Hippocampal formation (tissue), 2 donors: ENCODE measurements around the gene JOSD2.

Experiments used
- DNase-seq, 2 donors: peaks; one replicate each; lab custom pipeline; 2025; lab: John Stamatoyannopoulos, UW

JOSD2 gene

DNA sequence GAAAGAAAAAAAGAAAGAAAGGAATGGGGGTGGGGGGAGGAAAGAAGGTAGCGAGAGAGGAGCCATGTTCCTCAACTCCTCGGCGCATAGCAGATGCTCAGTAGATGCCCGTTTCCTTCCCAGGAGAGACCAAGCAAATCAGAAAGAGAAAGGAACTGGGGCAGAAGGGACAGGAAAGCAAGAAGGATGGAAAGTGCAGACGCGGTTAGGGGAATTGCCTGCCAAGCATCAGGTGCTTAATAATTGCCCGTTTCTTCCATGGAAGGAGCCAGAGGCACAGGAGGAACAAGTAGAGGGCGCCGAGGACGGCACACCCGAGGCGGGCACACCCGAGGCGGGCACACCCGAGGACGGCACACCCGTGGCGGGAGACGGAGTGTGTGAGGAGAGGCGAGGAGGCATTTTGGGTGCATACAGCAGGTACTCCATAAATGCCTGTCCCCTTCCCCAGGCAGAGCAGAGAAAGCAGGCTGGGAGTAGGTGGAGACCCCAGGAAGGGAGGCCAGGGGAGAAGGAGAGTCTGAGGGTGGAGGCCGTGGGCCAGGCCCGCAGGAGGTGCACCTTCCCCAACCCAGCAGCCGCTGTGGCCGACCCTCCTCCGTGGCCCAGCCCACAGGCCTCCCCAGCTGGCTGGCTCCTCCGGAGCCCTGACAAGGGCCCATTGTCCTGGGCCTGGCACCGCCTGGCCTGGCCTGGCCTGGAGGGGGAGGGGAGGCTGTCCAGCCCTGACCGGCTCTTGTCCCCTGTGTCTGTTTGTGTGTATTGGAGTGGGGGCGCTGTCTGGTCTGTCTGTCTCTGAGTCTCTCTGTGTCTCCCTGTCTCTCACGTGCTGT lies 14.6 kb downstream of the JOSD2 start:
- DNase-seq: peak; percentile 93 to 96

DNA sequence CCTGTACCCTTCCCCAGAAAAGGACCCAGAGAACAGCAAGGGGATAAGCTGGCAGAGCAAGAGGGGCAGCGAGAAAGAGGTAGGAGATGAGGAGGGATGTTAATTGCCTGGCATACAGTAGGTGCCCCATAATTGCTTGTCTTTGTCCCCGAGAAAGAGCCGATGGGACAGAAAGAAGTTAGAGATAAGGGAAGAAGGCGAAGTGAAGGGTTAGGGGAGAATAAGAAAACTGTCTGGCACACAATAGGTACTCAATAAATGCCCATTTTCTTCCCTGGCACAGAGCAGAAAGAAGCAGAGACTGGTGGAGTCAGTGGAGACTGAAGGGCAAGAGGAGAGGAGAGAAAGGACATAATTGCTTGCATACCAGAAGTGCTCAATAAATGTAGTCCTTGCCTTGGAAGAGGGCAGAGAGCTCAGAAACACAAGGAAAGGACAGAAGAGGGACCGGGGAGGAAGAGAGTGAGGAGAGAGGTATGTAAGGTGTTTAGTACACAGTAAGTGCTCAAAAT lies 15.9 kb downstream of the JOSD2 start:
- no peak for DNase-seq

DNA sequence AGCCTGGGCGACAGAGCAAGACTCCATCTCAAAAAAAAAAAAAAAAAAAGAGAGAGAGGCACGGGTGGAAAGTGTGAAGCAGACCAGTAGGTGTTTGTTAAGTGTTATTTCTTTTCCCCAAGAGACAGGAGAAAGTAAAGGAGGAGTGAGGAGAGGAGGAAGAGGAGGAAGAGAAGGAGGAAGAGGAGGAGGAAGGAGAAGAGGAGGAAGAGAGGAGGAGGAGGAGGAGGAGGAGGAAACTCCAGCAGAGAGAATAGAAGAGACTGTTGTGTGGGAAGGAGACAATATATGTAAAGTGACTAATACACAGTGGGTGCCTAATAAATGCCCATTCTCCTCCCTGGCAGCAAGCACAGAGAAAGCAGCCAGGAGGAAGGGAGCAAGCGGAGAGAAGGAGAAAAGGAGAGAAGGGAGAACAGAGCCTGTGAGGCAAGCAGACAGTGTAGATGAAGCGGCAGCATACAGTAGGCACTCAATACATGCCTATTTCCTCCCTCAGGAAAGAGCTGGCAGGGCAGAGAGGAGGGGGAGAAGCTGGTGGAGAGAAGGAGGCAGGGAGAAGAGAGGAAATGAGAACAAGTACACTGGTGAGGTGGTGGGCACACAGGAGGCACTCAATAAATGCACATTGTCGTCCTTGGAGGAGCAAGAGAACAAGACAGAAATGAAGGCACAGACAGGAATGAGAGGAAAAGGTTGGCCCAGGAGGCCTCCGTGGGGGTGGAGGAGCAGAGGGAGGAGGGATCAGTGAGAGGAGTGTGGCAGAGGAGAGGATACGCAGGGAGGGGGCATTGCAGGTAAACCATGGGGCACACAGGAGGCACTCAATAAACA lies 16.6 kb downstream of the JOSD2 start:
- DNase-seq: no peak

DNA sequence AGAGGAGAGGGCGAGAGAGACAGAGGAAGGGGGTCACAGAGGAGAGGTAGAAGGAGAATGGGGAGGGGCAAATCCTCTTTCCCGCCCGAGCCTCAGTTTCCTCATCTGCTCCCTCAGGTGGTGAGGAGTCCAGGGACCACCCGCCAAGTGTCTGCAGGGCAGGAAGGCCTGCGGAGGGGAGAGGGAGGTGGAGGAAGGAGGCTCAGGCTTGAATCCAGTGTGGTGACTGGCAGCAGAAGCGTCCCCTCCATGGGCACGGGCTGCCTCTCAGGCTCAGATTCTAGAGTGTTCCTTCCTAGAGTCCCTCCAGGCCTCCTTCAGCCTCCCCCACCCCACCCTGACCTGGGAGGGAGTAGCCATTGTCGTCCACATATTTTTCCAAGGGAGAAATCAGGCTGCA lies 17.8 kb downstream of the JOSD2 start:
- no peak for DNase-seq

DNA sequence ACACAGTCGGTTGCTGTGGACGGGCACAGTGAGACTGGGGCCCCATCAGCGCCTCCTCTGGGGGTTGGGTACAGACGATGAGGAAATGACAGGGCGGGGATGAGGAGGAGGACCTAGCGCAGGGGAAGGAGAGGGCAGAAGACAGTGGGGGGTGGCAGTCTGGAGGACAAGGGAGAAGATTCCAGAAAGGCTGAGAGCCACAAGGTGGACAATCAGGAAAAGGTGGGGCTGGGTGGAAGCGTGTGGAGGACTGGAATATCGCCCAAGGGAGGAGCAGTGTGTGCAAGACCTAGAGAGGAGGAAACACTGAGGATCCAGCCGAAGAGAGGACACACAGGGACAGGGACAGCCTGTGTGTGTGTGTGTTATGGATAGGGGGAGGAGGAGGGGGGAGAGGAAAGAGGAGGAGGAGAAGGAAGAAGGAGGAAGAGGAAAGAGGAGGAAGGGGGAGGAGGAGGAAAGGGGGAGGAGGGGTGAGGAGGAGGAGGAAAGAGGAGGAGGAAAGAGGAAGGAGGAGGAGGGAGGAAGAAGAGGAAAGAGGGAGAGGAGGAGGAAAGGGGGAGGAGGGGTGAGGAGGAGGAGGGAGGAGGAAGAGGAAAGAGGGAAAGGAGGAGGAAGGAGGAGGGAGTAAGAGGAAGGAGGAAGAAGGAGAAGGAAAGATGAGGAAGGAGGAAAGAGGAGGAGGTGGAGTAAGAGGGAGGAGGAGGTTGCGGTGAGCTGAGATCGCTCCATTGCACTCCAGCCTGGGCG lies 18.5 kb downstream of the JOSD2 start:
- no peak for DNase-seq

DNA sequence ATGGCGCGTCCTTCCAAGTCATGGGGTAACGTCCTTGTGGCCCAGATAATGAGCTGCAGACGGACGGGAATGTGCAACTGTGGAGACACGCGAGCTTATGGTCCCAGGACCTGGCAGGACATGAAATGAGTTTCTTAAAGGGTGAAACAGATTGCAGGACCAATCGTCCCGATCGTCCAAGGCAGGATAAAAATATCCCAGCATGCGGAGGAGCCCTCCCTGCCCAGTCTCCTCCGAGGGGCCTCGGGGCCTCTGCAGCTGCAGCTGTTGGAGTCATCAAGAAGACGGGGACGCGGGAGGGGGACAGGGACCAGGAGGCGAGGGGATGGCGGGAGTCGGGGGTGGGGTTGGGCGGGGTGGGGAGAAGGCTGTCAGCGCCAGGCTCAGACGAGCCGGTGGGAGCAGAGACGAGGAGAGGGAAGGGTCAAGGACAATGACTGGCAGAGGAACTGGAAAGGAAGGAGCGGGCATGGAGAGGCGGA lies 20.0 kb downstream of the JOSD2 start:
- DNase-seq: no peak

DNA sequence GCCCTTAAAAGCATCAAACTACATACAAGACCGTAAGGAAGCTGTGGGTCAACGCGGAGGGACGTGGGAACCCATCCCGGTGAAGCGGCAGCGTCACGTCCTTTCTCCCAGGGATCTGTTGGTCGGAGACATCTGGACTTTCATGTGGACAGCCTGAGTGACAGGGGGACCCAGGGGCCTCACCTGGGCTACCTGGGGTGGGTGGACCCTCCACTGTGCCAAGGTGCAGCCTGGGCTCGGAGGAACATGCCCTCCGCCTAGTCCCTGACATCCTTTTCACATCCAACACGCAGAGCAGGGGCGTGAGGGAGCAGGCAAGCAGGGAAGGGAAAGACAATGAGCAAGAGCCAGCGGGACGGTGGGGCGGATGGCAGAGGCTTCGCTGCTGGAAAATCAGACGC lies 20.6 kb downstream of the JOSD2 start:
- no peak for DNase-seq

DNA sequence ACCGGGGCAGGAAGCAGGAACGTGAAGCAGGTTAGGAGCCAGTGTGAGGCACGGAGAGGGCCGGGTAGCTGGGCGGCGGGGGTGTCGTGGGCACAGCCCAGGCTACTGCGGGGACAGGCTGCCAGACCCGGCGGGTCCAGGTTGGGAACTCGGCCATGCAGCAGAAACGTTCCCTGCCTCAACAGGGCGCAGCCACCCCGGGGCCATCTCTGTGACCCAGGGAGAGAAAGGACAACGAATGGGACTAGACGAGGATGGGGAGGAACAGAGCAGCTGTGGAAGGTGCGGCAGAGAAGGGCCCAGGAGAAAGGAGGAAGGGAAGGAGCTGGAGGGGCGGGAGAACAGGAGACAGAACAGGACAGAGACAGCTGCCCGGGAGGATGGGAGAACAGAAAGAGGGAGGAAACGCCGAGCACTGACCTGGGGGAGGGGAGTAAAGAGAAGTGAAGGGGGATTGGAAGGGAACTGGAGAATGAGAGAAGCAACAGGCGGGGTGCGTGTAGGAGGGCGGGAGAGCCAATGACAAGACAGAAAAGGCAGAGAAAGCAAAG lies 21.5 kb downstream of the JOSD2 start:
- no peak for DNase-seq

DNA sequence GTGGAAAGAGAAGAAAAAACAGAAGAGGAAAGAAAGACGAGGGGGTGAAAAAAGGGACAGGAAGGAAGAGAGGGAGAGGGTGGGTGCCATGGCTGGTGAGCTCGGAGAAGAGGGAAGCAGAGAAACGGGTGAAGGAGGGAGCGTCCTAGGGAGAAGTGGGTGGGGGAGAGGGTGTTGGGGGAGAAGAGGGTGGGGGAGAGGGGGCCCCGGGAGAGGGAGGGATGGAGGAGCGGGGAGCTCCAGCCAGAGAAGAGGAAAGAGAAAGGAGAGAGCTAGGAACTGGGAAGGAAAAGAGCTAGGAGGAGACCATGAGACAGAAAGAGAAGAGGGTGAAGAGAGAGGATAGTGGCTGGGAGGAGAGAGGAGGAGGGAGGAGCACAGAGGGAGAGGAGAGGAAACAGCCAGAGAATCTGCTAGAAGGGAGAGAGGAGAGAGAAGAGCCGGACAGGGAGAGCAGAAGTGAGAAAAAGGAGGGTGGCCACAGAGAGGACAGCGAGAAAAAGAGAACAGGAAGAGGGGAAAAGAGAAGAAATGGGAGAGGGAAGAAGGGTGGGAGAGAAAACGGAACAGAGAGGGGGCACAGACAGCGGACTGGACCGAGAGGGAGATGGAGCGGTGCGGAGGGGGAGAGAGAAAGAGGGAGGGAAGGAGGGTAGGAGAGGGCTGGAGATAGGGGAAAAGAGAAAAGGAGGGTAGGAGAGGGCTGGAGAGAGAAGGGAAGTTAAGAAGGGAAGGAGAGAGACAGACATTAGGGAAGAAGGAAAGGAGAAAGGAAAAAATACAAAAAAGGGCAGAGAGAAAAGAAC lies 22.4 kb downstream of the JOSD2 start:
- no peak for DNase-seq

DNA sequence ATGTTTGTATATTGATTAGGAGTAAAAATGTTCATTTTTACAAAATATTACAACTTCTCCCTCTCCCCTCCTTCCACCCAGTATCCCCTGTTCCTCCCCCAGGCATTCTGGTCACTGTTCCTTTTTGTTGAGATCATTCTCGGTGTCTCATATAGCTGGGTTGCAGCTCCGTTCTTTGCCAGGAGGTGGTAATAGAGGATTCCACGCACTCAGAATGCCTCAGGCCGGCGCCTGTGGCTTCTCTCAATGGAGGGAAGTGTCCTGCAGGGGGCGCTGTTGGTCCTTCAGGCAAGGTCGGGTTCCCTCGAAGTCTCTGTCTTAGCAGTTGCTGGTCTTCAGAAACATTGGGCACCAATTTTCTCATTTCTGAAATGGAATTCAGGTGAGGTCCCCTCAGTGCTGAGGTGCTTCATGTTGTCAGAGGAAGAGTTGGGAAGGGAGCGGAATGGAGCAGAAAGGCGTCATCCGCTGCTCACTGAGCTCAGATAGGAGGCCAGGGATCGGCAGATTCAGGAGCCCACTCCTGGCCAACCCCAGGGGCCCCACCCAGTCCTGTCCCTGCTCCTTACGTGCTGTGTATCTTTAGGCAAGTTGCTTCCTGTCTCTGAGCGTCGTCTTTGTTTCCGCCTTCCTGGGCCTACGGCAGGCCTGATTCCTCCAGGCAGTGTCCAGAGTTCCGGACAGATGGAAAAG lies 24.0 kb downstream of the JOSD2 start:
- DNase-seq: no peak

DNA sequence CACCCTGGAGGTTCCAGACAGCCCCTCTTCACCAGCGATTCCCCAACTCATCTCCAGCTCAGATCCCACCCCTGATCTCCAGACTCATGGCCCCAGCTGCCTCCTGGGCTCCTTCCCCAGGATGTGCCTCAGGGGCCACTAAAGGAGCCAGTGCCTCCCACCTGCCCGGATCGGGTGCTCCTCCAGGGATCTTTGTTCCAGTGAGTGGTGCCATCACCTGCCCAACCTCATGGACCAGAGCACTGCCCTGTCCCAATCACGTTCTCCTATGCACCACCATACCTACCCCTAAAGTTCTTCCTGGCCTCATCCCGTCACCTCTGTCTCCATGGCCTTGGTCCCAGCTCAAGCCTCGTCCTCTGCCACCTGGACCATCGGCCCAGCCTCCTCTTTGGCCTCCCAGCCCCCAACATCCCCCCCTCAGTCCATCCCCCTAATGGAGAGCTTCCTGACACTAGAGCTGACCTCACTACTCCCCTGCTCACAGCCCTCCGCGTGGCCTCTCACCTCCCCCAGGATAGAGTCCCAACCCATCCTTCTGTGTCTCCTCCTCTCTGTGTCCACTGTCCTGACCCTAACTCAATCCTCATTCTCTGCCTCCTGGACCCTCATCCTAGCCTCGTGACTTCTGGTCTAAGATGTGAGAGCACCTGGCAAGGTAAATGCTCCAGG lies 25.6 kb downstream of the JOSD2 start:
- no peak for DNase-seq

DNA sequence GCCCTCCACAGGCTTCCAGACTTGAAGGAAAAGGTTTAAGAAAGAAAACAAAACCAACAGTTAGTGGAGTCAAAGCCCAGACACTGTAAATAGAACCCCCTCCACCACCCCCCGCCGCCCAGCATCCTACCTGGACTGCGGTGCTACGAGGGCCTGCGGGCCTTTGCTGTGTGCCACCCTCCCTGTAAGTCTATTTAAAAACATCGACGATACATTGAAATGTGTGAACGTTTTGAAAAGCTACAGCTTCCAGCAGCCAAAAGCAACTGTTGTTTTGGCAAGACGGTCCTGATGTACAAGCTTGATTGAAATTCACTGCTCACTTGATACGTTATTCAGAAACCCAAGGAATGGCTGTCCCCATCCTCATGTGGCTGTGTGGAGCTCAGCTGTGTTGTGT lies 28.1 kb downstream of the JOSD2 start:
- no peak for DNase-seq

DNA sequence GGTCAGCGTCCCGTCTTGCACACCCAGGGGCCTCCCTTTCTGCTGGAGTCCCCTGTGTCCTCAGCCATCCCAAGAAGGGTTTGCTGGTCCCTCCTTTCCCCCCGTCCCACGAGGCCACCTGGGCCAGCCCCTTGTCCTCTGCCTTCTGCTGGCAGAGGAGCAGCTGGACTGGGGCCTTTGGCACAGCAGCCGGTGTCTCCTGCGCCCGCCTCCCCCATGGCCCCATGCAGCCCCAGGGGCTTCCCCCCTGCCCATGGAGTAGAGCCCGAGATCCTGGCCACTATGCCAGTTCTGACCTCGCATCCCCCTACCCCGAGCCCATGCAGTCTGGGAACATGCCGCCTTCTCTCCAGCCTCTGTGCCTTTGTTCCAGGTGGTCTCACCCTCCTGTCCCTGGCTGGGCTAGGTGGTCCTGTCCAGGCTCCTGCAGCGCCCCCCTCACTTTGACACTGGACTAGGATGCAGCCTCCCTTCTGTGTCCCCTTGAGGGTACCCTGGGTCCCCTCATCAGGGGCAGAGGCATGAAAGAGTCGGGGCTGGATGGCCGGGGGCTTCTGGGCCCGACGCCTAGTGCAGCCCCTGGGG lies 28.6 kb downstream of the JOSD2 start:
- no peak for DNase-seq

DNA sequence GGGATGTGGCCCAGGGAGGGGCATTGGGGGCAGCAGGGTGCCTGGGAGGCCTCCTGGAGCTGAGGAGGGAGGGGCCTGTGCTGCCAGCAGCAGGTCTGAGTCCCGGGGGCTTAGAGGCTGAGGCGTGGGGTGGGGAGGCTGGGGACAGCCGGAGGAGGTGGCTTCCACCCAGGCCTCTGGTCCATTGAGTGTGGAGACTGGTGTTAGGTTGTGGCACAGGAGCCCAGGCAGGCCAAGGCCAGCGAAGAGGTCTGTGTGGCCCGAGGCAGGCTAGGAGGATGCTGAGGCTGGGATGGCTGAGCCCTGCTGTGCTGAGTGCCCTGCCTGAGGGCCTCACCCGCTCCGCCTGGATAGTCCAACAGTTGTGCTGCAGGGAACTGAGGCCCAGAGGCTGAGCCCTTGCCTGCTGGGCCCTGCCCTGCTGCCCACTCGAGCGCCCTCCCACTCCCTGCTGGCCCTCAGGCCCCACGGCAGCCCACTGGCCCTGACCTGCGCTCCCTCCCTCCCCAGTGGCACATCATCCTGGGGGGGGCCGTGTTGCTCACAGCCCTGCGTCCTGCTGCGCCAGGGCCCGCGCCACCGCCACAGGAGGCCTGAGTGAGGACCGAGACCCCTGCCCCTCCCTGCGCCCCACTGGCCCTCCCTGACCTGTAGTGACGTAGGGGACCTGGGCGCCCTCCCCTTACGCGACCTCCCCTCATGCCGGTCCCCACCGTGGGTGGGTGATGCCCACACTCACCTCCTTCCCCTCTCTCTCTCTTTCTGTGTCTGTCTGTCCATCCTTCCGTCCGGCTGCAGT lies 29.4 kb downstream of the JOSD2 start:
- no peak for DNase-seq

DNA sequence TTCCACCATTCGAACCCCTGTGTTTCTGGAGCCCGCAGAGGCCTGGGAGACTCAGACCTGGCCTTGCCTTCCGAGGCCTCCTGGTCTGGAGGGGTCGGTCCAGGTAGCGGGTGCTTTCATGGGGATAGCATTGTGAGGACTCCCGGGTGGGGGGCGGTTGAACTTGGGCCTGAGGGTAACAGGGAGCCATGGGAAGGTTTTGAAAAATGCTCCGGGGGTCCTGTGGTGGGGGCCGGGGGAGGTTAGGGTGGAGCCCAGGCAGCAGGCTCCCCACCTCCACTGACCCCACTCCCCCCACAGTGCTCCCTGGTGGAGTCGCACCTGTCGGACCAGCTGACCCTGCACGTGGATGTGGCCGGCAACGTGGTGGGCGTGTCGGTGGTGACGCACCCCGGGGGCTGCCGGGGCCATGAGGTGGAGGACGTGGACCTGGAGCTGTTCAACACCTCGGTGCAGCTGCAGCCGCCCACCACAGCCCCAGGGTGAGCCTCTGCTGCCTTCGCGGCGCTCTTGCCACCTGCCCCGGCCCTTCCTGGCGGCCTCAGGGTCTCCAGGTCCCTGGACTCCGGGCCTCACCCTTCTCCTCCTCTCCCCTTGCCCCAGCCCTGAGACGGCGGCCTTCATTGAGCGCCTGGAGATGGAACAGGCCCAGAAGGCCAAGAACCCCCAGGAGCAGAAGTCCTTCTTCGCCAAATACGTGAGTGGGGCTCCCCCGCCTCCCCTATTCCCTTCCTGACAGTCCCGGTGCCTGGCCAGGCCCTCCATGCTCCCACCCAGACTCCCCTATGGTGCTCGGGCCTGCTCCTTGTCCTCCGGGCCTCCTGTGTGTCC lies 30.5 kb downstream of the JOSD2 start:
- DNase-seq: no peak

DNA sequence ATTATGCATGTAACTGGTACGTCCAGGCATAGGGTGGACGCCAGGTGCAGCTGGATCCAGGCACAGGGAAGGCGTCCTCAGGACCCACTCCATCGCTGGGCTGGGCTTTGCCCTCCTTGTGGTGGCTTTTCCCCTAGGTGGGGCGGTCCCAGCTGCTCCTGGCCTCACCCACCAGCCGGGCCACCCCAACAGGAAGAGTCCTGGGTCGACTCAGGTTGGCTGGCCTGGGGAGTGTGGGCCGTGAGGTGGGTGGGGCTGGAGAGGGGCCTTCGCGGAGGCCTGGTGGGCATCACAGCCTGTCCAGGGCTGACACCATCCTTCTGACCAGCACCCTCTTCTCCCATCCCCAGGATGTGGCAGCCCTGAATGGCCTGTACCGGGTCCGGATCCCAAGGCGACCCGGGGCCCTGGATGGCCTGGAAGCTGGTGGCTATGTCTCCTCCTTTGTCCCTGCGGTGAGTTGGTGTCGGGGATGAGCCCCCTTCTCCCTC lies 31.2 kb downstream of the JOSD2 start:
- DNase-seq: no peak

DNA sequence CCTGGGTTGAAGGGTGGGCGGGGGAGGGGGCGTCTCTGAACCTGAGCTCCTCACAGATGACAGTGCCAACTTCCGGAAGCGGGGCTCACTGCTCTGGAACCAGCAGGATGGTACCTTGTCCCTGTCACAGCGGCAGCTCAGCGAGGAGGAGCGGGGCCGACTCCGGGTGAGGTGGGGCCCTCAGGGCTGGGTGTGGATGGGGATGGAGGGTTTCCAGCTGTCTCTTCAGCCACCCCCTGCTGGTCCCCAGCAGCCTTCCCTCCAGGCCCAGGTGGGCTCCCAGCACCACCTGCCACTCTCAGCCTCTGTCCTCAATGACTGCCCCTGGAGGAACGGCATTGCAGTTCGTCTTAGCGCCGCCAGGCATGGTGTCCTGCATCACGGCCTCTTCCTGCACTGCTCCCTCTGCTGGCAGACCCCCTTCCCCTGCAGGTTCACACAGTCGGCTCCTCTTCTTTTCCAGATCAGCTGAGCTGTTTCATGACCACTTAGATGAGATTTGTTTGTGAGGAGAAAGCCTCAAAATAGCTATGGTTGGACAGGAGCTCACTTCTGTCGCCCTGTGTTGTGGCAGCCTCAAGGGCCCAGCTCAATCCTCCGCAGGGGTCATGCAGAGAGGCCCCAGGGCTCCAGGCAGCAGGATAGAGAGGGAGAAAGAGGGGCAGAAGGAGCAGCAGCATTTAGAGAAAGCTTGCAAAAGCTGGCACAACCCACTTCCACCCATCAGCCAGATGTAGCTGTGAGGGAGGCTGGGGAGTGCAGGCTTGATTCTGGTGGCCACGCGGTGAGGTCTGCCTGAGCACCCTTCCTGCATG lies 31.9 kb downstream of the JOSD2 start:
- no peak for DNase-seq
